Measurements from ENCODE around the gene ELOVL6. TPM values are rescaled to one million over a fixed set of nuclear protein-coding genes. Genes with fewer than 3 reads are reported as not detected.
A peak's percentile ranks its signal among the peaks of the same experiment; 100 is the strongest.
"Not testable (repeated sequence)": the region's sequence is repeated elsewhere in the genome, so short reads cannot be mapped to it uniquely, and the experiment has no call there.

ELOVL6 gene
- total RNA-seq, 1 donor from 2014 or later, result 28.4 TPM

DNA sequence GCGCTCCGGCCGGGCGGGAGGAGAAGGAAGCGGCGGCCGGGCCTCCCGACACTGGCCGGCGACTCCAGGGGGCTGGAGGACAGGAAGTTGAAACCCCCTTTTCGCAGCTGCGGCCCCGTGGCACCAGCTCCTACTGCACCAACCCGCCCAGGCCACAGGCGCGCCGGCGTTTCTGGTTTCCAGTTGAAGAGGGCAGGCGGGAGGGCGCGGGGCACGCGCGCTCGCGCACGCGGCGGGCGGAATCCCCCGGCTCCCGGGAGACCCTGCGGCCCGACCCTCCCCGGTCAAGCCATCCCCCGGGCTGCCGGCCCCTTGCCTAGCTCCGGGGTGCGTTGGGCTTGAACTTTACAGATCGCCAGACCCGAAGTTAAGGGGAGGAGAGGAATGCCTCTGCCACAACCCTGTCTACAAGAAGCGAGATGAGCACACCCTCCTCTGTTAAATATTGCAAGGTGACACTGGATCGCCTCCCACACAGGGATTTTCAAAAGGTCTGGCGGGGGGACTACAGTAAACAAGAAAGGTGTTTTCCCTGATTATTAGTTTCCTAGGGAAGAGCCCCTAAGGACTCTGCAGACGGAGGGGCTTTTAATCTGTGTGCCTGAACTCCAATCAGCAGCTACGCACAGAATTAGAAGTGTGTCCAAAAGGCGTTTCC, 1.4 kb downstream of the ELOVL6 start:
- peak; percentile 57 for DNase-seq

DNA sequence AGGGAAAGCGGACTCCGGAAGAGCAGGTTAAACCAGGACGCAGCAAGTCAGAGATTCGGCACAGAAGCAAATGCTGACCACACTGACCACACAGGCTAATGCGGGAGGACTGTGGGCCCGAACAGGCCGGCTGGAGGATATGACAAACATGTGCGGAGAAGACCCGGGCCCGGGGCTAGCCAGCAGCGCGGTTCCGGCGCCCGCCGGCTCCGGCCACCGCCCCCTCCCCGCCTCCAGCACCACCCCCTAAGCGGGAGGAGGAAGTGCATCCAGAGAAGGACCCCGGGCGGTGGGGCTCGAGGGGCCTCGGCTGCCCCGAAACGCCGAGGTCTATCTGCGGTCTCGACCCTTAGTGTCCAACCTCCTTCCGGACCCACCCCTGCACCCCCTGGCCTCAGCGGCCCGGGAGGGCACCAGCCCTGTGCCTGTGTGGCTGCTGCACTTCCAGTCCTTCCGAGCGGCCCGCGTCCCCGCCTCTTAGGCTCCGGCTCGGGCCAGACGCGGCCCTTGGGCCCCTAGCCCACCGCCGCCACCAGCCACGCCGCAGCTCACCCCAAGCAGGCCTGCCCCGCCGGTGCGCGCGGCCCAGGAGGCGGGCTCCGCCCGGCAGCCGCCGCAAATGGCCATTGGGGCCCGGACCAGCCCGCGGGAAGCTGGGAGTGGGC, 2.1 kb downstream of the ELOVL6 start:
- peak; percentile 30 for DNase-seq

DNA sequence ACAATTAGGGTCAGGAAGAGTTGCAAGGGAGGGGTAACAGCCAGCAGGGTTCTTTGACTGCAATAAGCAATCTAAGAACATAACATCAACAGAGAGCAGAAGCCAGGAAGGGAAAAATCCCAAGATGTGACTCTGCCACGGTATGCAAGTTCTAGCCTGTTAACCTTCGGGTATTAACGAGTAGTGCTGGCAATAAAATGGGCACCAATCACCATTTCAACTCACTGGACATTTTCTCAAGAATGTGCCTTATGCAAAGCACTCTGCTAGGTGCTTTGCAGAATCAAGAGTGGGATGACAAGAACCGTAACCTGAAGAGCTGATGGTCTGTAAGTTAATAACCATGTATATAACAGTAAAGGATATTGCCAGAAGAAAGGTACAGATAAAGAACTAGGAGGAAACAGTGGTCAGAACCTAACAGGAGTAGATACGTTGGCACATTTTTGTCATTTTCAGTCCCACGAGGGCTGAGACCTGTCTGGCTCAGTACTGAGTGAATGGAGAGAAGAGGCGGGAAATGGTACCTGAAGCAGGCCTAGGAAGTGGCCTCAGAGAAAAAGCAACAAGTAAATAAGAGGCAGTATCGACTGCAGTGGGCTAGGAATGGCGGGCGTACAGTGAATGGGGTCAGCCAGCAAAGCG, 2.7 kb downstream of the ELOVL6 start:
- DNase-seq, result peak; percentile 20

DNA sequence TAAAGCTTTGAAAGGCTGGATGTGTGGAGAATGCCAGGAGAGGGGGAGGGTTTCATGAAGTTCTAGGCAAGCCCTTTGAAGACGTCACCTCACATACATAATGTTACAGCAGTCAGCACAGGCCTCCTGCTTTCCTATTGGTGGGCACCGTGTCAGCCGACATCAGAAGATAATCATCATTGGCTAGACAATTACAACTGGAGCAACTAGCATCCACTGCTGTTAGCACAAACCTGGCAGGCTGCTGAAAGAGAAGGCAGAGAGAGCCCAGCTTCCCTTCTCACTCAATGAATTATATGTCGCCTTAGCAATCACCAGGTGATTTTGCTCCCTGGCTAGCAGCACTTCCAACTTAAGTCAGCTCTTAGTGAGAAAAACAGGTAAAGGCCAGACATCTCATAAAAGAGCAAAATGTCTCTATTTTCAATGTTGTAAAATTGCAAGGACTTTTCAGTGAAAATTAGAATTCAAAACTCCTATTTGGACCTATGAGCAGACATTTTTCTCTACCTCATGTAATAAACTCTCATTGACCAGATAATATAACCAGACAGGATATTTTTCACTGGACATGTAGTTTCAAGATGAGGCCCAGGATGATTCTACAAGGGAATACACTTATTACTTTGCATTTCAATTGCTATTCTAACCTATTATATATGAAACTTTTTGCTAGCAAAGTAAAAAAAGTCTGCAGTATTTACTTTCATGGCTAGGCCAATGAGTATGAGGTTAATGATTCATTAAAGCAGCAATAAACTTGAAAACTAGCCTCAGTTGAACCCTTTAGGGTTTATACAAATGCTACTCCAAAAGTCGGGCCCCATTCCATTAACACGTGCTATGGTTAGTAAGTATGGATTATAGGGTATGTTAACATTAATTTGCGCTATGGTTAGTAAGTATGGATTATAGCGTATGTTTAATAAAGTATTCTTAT, 4.3 kb downstream of the ELOVL6 start:
- peak; percentile 93 for DNase-seq

DNA sequence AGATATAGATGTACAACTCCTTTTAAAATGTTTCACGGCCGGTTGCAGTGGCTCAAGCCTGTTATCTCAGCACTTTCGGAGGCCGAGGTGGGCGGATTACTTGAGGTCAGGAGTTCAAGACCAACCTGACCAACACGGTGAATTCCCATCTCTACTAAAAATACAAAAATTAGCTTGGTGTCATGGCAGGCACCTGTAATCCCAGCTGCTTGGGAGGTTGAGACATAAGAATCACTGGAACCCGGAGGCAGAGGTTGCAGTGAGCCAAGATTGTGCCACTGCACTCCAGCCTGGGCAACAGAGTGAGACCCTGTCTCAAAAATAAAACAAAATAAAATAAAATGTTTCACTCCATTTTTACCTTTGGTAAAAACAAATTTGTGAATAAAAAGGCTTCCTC, 5.1 kb downstream of the ELOVL6 start:
- not testable (repeated sequence) for DNase-seq

DNA sequence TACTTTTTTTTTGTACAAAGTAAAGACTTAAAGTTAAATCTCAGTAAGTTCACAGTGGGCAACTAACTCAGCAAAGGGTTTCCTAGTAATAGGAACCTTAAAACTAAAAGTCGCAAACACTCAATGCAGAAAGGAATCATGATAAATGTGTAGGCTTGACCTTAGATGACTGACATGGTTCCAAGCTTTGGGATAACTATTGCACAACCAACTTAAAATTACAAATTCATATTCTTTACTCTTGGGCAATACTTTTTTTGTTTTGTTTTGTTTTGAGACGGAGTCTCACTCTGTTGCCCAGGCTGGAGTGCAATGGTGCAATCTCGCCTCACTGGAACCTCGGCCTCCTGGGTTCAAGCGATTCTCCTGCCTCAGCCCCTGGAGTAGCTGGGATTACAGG, 8.2 kb downstream of the ELOVL6 start:
- no peak for DNase-seq

DNA sequence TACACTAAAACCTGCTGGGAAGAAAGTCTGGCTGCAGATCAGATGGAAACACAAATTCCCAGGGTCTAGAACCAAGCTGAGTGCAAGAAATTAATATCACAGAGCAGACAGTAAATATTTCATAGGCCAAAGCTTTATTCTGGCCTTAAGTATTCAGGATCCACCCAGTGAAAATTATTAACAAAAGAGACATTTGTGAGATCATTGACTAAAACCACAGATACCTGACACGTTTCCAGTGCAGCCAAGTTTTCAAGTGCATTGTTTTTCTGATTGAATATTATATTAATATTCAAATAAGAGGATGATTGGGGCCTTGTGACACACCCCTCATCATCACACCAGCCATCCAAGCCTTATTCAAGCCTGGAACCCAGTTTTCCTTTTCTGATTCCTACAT, 10.3 kb downstream of the ELOVL6 start:
- DNase-seq, result no peak

DNA sequence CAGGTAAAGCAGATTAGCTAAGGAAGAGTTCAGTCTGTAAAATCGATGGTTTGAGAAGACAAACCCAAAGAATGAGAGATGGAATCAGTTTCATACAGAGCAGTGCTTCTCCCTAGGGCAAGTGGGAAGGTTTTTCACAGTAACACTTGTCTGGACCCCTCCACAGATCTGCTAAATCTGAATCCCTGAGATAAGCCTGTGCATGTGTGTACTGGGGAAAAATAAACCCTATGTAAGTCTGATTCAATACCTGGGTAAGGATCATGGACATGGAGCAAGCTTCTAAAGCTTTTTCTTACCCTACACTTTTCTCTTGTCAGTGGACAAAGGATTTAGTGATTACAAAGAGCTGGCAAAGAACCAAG, 13.6 kb downstream of the ELOVL6 start:
- DNase-seq, result no peak

DNA sequence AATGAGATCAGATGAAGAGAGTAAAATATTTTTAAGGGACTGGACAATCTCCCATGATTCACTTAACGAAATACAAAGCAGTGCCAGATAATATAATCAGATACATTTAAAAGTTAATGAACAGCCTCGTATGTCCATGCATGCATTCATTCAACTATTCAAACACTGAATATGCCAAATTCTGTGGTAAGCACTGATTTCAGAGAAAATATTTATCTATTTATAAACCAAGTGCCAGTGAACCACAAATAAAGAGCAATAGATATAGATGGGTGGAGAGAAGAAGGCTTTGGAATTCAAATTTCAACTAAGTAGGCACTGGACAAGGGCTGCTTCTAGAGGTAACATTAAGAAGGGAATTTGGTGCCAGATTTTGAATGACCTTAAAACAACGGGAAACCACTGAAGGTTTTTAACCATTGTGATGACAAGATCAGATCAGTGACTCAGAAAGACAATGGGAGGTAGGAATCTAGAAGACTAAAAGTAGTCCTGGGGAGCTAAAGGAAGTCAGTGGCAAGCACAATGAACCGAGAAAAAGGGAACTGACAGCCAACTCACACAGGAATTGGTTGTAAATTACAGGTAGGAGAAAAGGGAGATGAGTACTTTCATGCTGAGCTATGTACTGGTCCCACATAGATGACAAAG, 14.2 kb downstream of the ELOVL6 start:
- no peak for DNase-seq

DNA sequence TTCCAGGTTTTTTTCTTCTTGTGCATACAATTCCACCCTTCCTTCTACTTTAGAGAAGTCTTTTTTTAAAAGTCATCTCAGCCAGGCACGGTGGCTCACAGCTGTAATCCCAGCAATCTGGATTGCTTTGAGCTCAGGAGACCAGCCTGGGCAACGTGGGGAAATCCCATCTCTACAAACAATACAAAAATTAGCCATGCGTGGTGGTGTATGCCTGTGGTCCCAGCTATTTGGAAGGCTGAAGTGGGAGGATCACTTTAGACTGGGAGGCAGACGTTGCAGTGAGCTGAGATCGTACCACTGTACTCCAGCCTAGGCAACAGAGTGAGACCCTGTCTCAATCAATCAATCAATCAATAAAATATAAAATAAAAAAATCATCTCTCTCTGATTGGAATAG, 14.8 kb downstream of the ELOVL6 start:
- no peak for DNase-seq

DNA sequence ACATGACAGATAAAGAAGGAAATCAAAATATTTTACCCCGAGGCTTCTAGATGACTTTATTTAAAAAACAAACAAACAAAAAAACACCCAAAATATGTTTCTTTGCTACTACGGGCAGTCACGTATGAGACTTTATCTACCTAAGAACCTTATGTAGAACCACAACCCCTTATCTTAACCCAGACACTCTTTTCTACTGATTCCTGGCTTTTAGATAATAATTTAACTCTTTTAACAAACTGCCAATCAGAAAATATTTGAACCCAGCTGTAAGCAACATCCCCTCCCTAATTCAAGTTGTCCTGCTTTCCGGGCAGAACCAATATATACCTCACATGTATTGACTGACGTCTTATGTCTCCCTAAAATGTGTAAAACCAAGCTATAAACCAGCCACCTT, 15.4 kb downstream of the ELOVL6 start:
- DNase-seq, result no peak

DNA sequence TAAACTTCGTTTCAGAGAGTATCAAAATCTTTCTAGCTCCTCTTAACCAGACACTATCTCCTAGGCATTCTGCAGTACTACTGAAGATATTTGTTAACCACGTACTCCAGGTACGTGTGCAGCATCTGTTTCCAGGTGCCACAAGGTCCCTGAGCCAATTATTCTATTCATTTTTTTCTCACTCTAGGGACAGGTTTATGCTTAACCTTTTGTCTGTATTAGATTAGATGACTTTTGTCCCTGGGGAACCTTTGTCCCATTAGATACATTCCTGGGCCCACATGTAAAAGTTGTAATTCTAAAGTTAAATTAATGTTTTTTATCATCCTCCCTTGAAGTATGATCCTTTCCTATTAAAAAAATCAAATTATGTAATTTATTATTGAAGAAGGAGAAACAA, 16.5 kb downstream of the ELOVL6 start:
- DNase-seq, result no peak

DNA sequence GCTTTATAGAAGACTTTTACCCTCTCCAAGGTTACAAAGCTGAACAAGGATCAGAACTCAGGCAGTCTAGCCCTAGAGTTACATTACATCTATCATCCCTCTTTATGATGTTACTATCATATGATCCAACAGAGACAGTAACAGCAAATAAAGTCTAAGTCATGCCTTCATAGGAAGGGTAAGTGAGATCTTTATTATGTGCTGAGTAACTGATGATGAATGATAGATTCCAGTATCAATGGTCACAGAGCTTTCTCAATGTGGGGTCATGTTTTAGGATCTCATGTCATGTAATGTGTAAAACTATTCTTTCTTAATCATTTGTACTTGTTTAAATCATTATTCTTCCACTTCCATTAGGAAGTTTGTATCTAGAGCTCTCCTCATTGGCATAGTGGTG, 22.8 kb downstream of the ELOVL6 start:
- no peak for DNase-seq

DNA sequence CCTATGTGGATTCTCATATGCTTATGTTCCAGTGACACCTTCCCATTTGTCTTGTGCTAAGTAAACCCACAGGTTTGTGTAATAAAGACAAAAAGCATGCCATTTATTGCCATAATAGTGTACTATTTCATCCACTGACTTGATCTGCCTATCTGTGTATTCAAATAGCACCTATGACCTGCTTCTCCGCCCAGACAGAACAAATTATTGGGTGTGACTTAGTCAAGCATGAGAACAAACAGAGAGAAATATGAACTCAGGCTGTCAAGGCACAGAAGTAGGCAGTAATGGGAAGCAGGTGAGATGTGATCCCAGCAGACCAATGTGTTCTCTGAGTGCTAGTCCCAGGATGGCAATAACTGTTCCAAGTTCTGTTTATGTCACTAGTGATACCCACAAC, 25.4 kb downstream of the ELOVL6 start:
- DNase-seq, result no peak

DNA sequence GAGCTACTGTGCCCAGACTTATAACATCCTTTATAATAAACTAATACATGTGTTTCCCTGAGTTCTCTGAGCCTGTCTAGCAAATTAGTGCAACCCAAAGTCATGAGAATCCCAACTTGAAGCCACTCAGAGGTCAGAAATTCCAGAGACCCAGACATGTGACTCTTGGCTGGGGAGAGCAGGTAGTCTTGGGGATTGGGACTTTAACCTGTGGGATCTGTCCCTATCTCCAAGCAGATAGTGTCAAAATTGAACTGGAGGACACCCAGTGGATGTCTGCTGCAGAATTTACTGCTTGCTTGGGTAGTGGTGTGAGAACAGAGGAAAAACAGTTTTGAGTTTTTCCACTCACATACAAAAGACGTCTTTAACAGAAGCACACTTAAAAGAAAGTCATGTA, 26.4 kb downstream of the ELOVL6 start:
- no peak for DNase-seq

DNA sequence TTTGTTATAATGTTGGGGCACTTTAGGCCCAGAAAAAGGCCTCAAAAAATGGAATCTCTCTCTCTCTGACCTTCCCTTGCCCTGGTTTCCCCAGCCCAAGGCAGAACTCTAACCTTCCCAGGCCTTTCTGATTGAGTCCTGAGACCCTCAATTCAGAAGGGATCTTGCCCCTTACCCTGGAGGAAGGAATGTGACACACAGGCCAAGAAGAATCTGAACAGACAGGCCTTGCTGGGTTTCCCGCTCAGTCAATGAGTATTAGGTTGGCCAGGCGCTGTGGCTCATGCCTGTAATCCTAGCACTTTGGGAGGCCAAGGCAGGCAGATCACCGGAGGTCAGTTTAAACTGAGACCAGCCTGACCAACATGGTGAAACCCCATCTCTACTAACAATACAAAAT, 27.6 kb downstream of the ELOVL6 start:
- DNase-seq, result no peak

DNA sequence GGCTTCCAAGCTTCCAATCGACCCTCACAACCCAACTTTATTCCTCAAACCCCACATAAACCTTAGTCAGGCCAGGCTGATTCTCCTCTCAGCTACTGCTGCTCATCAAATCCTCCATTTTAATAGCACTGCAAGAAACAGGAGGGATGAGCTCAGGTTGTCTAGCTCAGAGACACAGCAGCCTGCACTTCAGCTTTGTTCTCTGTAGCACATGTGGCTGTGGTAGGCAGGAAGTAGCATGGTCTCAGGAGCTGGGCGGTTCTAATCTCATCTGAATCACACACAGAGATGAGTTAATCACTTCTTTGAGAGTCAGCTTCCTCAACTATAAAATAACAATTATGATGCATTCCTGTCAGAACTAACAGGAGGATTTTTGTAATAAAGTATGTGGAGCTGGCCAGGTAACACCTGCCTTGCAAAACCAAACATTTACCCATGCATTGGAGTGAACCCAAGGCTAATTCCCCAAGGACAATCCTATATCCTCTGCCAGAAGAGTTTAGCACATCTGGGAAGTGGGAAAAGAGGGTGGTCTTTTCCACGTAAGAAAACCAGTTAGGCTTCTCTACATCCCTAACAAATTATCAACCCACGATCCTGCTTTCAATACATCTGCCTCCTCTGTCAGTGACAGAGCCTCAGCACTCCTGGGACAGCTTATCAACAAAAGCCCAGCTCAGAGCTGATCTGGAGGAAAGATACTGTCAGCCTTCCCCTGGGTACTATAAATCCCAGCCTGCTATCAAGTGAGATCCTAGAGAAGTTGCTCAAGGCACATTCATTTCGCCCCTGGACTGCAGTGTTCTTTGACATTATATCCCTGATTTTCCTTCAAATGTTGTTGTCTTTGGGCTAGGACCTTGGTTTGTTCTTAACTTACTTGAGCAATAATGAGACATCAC, 32.8 kb downstream of the ELOVL6 start:
- no peak for DNase-seq

DNA sequence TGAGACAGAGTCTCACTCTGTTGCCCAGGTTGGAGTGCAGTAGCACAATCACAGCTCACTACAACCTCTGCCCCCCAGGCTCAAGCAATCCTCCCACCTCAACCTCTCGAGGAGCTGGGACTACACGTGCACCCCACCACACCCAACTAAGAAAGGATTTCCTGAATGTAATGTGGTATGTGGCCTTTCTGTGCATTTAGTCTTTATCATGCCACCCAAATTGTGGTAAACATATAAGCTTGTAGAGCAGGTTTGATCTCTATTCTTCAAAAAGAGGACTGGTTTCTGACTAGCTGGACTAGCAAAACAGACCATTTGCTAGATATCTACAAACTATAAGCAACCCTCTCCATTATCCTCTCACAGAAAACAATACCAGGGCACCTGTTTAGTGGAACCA, 33.6 kb downstream of the ELOVL6 start:
- no peak for DNase-seq

DNA sequence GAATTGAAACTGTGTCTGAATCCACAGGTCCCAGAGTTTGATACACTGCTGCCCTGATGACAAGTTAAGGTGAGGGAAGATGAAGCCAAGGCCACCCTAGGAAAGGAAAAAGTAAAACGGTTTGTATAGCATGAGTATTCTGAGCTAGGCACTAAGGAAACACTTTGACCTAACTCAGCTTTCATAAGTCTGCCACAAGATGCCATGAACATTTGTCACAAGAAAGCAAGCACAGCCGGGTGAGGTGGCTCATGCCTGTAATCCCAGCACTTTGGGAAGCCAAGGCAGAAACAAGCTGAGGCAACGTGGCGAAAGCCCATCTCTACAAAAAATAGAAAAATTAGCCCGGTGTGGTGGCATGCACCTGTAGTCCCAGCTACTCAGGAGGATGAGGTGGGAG, 34.2 kb downstream of the ELOVL6 start:
- no peak for DNase-seq

DNA sequence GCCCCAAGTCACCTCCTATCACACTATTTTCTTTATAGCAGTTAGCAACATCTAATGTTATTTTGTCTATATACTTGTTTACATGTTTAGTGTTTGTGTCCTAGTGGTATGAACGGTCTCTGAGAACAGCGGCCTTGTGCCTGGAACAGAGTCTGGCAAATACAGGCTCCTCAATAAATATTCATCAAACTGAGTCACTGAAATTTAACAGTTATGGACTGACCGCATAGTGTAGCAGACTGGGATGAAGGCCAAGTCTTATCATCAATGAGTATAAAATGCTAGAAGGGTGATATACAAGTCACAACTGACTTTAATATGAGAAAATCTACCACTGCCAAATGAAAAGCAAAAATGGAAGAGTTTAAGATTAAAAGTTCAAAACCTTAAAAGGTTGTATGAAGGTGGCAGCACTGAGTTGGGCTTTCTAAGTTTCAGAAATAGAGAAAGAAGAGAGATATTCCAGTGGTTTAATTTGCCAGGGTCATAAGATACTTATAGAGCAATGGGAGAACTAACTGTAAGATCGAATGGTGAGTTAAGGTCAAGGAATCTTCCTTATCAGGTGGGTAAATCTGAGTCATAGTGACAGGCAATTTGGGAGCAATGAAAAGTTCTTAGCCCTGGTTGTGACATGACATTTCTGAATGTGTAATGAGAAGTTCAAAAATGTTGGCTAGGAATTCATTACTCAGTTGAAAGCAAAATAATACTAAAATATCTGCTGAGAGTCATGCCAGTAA, 34.9 kb downstream of the ELOVL6 start:
- no peak for DNase-seq

All from skin of body (tissue), 2 donors.